GM10847 (cell line): ENCODE measurements around the gene ANKH.

Experiments used
- POLR2A ChIP-seq: IDR thresholded peaks from 2 replicates; pipeline ENCODE4 v1.6.1; 2011; ENCODE audit not compliant: insufficient read length; ENCODE audit errors: extremely low read depth

Gene ANKH

GRCh38 chr5:14733661-14734060 lies 137.9 kb downstream of the ANKH start:
- TF ChIP-seq POLR2A = no peak

GRCh38 chr5:14732991-14733390 lies 138.6 kb downstream of the ANKH start:
- TF ChIP-seq POLR2A = no peak

GRCh38 chr5:14730881-14731280 lies 140.7 kb downstream of the ANKH start:
- TF ChIP-seq POLR2A = no peak

- TF ChIP-seq POLR2A = no peak
Observed at GRCh38 chr5:14730466-14730865, 141.1 kb downstream of the ANKH start.

DNA sequence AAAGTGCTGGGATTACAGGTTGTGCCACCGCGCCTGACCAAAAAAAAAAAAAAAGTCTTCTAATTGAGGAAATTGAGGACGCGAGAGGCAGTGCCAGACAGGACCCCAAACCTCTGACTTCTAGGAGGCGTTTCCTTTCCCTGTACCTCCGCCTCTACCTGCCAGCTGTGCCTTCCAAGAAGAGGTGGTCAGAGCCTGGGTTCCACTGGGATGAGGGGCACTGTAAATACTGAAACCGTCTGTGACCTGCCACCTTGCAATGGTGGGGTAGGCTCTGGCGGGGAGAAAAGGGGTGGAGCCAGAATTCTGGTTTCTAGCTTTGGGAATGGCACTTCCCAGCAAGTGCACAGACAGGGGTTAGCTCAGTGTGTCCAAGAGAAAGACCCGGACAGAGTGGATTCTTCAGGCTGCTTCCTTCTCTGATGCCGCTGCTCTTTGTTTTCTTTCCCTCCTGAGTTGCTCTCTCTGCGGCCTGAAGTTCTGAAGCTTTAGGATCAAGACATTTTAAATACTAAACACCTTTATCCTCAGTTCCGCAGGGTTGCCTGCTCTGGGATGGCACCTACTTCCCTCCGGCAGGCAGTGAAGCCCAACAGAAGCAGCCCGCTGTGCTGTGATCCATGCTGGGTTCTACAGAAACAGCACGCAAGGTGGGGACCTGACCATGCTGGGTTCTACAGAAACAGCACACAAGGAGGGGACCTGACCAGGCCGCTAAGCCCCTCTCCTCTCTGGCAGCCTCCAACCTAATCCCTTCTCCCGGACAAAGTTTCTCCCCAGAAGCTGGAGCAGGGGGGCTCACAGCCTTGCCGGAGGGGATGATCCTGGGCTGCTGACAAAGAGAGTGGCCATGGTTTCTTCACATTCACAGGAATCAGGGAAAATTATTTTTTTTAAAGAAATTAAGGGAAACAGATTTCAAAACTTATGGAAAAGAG lies 141.9 kb downstream of the ANKH start:
- no peak for TF ChIP-seq POLR2A

DNA sequence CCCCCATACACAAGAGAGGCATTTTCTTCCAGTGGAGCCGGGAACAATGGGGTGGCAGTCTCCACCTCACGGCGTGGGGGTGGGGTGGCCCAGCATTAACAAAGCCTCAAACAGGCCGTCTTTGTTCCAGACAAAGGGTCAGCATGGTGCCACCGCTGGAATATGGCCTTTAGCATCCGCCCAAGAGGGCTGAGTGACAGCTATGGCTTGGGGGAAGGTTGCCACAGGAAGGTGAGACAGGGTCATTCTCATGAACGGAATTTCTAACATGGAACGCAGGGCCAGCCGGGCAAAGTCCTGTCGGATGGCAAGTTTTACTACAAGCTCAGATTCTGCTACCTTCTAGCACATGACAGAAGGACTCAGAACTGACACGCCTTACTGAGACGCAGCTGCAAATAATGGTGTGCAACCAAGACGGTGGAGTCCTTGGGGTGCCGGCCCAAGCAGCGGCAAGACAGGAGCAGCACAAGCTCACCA lies 143.1 kb downstream of the ANKH start:
- TF ChIP-seq POLR2A = no peak

DNA sequence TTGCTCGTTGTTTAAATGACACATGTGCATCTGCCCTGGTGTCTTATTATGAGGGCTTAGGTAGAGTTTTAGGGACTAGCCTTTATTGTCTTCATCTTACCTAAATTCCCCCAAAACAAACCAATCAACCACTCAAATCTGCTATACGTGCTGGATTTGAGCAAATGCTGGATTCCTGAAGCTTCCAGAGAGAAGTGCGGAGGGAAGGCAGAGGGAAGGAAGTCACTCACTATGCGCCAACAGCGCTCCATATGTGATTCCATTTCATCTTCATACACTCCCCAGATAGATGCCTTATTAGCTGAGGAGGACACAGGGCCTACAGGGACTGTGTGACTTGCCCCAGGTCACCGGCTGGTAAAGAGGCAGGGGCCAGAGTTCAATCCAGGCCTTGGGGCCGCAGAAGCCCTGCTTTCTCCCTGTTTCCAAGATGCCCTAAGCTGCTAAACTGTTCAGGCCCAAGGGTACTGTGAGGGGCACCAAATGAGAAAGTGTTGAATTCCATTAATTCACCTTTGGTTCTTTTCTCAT lies 143.6 kb downstream of the ANKH start:
- no peak for TF ChIP-seq POLR2A

- no peak for TF ChIP-seq POLR2A
Observed at GRCh38 chr5:14727428-14727865, 144.1 kb downstream of the ANKH start.

DNA sequence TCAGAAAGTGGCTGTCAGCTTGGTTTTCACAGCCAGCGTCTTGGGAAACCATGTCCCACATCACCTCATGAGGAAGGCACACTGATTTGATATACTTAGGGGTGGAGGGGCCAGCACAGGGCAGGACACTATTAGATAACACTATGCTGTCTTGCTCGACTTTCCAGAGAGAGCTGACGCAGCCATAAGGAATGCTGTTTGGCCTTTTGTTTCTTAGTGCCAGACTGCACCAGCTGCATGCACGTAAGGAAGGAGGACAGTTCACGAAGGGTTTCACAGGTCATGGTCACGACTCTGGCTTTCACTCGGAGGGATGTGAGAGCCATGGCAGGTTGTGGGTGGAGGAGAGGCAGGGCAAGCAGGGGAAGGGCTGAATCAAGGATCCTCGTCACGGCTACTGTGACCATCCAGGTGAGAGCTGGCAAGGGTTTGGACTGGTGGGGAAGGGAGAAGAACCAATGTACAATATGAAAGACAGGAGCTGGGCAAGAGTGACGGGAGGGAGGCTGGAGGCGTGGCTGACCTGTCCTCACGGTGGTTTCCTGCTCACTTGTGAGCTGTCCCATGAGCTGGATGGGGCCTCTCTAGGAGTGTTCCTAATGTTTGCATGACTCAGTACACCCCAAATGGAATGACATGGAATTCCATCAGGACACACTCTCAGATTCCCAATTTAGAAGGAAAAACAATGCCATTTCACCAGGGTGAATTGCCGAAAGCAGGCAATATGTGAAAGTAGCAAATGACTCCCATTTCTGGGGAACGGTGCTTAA lies 145.3 kb downstream of the ANKH start:
- no peak for TF ChIP-seq POLR2A

DNA sequence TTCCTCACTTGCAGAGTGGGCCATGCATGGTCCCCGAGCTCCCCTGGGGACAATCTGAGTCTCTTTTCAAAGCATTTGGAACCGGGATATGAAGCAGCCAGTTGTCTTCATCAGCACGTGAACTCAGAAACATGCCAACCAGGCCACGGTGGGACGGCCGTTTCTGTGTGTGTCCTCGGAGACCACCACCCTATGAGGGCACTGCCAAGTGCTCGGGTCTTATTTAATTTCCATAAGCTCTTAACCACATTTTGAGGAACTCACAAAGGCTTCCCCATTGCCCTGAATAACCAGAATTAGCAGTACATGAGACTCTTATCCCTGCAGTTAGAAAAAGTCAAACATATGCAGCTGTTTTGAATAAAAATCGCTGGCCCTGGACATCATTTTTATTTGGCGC lies 146.9 kb downstream of the ANKH start:
- no peak for TF ChIP-seq POLR2A

- TF ChIP-seq POLR2A = no peak
Observed at GRCh38 chr5:14723701-14724132, 147.9 kb downstream of the ANKH start.

DNA sequence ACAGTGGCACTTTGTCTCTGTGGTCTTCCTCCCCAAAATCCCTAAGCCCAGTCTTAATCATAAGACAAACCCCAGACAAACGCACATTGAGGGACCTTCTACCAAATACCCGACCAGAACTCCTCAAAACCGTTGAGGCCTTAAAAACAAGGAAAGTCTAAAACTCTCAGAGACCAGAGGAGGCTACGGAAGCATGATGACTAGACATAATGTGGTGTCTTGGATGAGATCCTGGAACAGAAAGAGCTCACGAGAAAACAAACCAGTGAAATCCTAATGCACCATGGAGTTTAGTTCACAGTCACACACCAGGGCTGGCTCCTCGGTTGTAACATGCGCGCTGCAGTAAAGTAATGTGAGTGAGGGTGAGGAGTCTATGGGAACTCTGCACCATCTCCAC lies 148.7 kb downstream of the ANKH start:
- TF ChIP-seq POLR2A = no peak

DNA sequence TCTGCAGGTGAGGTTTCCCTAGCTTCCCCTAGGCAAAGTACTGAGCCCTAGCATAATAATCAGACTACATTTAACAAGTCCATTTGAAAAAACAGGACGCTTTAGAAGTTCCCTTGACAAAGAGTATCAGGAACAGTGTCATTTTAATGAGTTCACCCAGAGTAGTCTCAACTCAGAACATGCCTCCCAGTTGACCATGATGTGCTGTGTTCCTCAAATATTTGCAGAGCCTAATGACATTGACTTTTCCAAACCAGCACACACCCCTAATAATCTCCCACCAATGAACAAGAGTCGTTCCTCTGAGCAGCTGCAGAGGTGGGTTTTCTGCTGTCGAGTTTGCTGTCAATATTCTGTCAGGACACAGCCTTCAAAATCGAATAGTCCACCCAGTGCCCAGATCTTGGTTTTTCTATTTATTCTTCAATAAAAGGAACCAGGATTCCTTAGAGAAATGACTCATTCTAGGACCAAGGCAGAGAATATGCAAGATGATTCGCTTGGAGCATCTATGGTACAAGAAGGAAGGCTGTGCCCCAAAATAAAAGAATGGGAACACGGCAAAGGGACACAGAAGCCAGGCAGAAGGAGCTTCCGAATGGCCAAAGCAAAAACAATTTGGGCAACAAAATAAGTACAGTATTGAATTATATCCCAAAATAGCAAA lies 149.5 kb downstream of the ANKH start:
- TF ChIP-seq POLR2A = no peak

DNA sequence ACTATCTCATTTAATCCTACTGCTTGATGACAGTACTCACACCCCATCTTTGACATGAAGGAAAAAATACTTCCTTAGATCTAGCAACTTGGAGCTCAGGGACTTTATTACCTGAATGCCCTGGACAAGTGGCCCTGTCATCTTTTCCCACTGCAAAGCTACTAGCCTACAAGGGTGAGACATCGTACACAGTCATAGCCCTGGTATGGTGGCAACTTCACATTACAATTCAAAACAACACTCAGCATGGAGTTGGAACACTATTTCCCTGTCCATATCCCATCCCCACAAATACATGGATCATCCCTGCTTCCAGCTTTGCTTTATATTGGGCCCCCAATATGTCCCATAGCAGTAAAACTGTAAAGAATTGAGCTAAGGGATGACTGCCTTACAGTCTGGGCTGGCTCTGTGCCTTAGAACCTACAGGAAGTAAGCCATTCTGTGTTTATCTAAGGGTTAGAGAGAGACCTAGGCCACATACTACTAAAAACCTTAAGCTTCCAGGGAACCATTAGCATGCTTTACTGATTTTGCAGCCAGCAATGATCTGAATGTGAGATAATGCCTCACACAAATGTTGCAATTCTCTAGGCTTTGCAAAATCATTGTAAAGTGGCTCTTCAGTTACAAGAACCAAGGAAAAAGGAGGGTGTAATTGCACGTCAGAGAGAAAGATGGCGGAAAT lies 151.2 kb downstream of the ANKH start:
- no peak for TF ChIP-seq POLR2A

- no peak for TF ChIP-seq POLR2A
Observed at GRCh38 chr5:14718778-14719177, 152.8 kb downstream of the ANKH start.
